ENCODE results near the gene FMOD.

Gene FMOD

DNA sequence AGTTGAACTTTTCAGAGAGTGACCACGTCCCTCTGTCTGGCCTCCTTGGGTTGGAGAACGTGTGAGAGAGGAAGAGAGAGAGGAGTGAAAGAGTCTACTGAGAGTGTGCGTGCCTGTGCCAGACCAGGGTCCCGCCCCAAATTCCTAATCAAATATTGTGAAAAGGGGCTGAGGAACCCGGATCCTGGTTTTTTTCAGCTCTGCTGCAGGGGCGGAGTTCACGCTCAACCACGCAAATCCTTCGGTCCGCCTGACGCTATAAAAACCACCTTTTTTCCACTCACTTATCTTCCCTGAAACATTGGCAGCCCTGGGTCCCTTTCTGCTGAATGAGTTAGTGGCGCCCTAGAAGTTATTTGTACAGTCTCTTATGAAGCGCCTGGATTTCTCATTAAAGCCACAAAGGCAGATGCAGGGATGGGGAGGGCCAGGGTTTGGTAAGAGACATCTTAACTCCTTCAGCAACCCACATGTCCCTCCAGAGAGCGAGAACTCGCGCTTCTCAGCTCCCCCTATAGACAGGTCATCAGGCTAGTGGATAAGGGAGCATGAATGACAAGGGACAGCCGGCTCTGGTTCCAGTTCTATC, at the start of gene FMOD:
TSS of gene FMOD (minus strand) at position 86 of the 589 bp plus-strand sequence. CDS start 2,852 bp downstream, outside the sequence.
- Mint-ChIP-seq H3K27me3 (peaks cover 52% of the 10 kb centered on the region), H3K27ac (no peak within 1 kb of the TSS), H3K4me1 (peaks cover 28% of the 10 kb centered on the region), H3K4me3 (peak within 1 kb of the TSS in 1 of 2 donors; percentile 69), H3K9me3 (no peaks in the 10 kb centered on the region)
- DNase-seq: no peak
- no peak for ATAC-seq

DNA sequence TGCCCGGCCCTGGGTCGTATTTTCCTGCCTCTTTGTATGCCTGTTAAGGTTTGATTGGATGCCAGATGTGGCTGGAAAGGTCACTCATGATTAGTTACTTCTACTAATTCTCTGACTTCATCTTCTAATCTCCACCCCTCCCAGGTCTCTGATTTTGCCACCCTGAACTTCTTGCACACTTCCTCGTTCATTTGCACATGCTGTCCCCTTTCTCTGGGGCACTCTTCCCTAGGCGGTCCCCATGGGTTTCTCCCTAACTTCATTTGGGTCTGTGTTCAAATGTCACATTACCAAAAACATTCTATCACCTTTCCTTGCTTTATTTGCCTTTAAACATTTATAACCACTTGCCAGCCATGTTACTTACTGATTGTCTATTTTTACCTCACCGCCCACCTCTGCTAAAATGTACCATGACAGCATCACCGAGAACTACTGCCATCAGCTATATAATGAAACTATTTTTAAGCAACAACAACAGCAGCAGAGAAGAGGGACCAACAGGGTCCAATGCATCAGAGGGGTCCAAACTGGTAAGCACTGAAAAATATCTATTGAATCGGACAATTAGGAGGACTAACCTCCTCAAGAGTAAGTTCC, 45.8 kb upstream of the FMOD start:
- Mint-ChIP-seq H3K4me1 (no peaks in the 10 kb centered on the region), H3K4me3 (no peak overlapping the region), H3K9me3 (no peaks in the 10 kb centered on the region), H3K27ac (no peak overlapping the region), H3K27me3 (peaks cover 53% of the 10 kb centered on the region)
- ATAC-seq: no peak
- no peak for DNase-seq

DNA sequence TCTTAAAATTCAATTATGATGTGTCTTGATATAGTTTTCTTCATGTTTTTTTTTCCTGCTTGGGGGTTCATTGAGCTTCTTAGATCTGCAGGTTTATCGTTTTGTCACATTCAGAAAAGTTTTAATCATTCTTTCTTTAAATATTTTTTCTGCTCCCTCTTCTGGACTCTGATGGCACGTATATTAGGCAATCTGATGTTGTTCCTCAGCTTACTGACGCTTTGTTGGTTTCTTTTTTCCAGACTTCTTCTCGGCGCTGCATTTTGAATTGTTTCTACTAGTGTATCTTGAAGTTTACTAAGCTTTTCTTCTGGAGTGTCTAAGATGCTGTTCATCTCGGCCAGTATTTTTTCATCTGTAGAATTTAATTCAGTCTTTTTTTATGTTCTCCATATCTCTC, 44.8 kb upstream of the FMOD start:
- Mint-ChIP-seq H3K27ac (no peak overlapping the region), H3K4me1 (no peaks in the 10 kb centered on the region), H3K27me3 (peaks cover 45% of the 10 kb centered on the region), H3K9me3 (no peaks in the 10 kb centered on the region), H3K4me3 (no peak overlapping the region)
- ATAC-seq (no peak), DNase-seq (no peak)

DNA sequence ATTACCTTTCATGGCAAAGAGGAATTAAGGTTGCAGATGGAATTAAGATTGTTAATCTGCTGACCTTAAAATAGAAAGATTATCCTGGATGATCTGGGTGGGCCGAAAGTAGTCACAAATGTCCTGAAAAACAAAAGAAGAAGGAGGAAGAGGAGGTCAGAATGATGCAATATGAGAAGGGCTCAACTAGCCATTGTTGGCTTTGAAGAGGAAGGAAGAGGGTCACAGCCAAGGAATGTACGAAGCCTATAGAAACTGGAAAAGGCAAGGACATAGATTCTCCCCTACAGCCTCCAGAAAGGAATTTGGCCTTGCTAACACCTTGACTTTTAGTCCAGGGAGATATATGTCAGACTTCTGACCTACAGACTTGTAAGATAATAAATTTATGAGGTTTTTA, 39.4 kb upstream of the FMOD start:
- Mint-ChIP-seq H3K9me3 (no peaks in the 10 kb centered on the region), H3K4me1 (no peaks in the 10 kb centered on the region), H3K4me3 (no peak overlapping the region), H3K27me3 (peaks cover 33% of the 10 kb centered on the region), H3K27ac (no peak overlapping the region)
- DNase-seq (no peak), ATAC-seq (no peak)

DNA sequence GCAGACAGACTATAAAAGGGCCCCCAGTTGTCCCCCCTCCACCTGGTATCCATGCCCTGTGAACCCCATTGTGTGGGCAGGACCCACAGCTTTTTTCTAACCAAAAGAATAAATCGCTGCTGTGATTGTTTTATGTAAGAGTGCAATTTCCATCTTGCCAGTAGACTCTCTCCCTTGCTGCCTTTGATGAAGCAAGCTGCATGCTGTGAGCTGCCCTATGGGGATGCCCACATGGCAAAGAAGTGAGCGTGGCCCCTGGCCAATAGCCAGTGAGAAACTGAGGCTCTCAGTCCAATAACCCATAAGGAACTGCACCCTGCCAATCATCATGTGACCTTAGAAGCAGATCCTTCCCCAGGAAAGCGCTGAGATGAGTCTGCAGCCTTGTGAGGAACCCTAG, 37.8 kb upstream of the FMOD start:
- no peaks in the 10 kb centered on the region for H3K4me1 Mint-ChIP-seq
- ATAC-seq: no peak
- H3K27me3 Mint-ChIP-seq: peaks cover 37% of the 10 kb centered on the region
- no peaks in the 10 kb centered on the region for H3K9me3 Mint-ChIP-seq
- H3K27ac Mint-ChIP-seq: no peak overlapping the region
- H3K4me3 Mint-ChIP-seq: no peak overlapping the region
- no peak for DNase-seq

DNA sequence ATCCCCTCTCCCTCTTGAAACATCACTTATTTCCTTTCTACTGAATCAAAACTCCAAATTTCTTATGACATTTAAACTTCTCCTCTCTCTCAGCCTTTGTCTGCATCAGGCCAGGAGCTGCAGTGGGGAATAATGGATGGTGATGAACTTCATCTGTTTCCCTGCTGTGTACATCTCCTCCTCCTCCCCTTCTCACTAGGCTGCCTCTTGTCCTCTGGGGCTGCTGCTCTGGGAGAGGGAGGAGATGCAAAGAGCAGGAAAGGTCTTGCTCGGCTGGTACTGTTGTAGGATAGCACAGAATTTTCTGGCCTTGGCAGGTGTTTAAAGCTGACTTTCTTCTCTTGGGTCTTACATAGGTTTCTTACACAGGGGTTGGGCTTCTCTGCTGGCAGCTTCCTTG, 31.1 kb upstream of the FMOD start:
- no peak overlapping the region for H3K4me3 Mint-ChIP-seq
- H3K4me1 Mint-ChIP-seq: peaks cover 11% of the 10 kb centered on the region
- peaks cover 27% of the 10 kb centered on the region for H3K27me3 Mint-ChIP-seq
- DNase-seq (no peak), ATAC-seq (no peak)
- H3K27ac Mint-ChIP-seq: no peak overlapping the region
- H3K9me3 Mint-ChIP-seq: no peaks in the 10 kb centered on the region

DNA sequence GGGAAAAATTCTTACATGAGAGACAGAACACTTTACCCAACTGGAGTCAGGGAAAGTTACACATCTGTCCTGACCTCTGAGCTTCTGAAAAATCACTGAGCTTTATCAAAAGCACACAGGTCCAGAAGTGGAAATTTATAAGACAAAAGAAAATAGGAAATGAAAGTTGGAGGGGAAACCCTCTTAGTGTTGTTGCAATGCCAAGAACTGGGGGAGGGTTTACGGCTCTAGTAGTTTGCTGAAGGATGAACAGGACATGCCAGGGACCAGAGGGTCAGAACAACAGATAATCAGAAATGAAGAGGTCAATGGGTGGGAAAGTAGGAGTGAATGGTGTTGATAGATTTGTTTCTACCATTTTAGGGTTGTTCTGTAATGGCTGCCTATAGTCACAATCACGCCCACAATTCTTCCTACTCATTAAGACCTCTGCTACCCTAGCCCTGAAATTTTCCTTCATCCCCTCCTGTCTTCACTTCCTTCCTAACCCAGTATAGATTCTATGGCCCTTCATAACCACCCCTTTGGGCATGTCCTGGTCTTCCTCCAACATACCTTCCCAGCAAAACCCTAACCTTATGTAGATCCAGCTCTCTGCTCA, 30.3 kb upstream of the FMOD start:
- Mint-ChIP-seq H3K27ac (peak overlapping the region; percentile 32 to 75), H3K9me3 (no peaks in the 10 kb centered on the region)
- ATAC-seq: no peak

DNA sequence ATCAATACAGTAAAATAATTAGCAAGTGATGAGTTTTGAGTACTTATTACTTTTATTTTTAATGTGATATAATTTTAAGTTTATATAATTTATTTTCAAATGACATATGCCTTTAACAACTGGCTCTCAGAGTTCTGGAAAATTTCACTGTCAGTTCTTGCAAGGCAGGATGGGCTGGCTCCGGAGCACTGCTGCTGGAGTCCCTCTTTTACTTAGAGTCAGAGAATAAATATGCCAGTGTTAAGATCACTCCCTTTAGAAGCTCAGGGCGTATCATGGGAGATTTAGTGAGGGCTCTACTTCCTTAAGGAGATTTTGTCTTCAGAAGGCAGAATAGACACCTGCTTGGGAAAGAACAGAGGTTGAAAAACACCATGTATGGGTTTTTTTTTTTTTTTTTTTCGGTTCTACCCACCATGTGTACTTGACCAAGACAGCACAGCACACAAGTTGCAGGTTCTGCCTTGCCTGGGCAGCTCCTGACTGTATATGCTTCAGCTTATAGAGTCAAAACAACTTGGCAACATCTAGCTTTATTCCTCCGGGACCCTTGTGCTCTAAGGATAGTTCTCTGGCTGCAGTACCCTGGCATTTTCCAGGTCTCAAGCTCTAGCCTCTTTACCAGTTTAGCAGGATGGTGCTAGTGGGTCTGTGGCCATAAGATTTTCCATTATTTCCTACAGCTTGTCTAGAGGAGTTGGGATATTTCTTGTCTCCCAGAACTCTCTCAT, 29.7 kb upstream of the FMOD start:
- ATAC-seq (no peak), DNase-seq (no peak)
- Mint-ChIP-seq H3K27ac (peak overlapping the region in 1 of 2 donors; percentile 75), H3K9me3 (no peaks in the 10 kb centered on the region), H3K4me3 (no peak overlapping the region), H3K4me1 (peaks cover 11% of the 10 kb centered on the region), H3K27me3 (peaks cover 27% of the 10 kb centered on the region)

More for the DNA sequence above, 30.3 kb upstream of the FMOD start:
- H3K4me1 Mint-ChIP-seq: peaks cover 11% of the 10 kb centered on the region
- peaks cover 27% of the 10 kb centered on the region for H3K27me3 Mint-ChIP-seq
- no peak overlapping the region for H3K4me3 Mint-ChIP-seq
- DNase-seq: no peak

DNA sequence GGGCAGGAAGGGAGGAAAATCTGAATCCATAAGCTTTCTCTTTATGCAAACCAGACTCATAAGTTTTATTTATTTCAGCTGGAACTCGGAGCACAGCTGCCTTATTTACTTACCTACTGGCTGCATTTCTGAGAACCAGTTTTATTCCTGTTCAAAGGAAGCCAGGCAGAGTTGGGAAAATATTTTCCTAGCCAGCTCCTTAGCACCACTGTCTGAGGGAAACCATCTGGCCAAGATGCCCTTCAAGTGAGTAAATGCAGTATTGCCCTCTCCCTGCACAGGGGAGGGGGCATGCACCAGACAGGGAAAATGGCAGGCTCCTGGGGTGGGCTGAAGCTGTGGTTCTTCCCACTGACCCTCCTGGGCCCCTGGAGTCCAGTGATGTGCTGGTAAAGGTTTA, 28.9 kb upstream of the FMOD start:
- Mint-ChIP-seq H3K4me1 (peaks cover 11% of the 10 kb centered on the region), H3K27me3 (peaks cover 27% of the 10 kb centered on the region), H3K27ac (no peak overlapping the region), H3K4me3 (no peak overlapping the region), H3K9me3 (no peaks in the 10 kb centered on the region)
- no peak for ATAC-seq
- no peak for DNase-seq

DNA sequence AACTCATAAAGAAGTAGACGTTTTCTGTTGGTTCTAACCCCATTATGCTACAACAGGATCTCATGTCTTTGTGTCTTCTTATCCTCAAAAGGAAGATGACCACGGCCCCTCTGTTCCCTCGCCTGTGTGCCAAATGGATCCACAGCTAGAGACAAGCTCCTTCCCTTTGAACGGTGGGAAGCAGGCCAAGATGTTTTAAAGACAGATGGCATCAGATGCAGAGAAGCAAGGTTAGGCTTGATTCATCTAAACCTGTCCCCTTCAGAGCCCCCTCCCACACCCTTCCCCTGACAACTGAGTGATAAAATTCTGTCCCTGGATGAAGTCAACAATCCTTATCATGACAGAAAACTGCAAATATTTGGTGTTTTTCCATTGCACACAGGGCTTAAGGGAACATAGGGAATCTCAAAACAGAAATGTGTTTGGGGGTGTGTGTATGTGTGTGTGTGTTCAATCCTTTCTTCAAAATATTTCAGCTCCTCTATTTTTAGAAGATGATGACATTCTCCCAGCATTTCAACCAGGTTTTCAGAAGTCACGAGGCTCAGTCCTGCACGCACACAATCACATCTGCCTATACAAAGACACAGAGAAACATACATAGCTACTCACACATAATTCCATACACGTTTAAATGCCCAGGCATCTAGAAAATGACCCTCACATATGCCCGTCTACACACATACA, 27.8 kb upstream of the FMOD start:
- DNase-seq (no peak), ATAC-seq (no peak)
- H3K4me1 Mint-ChIP-seq: peaks cover 11% of the 10 kb centered on the region
- peaks cover 17% of the 10 kb centered on the region for H3K27me3 Mint-ChIP-seq
- no peak overlapping the region for H3K4me3 Mint-ChIP-seq
- H3K27ac Mint-ChIP-seq: no peak overlapping the region
- no peaks in the 10 kb centered on the region for H3K9me3 Mint-ChIP-seq

DNA sequence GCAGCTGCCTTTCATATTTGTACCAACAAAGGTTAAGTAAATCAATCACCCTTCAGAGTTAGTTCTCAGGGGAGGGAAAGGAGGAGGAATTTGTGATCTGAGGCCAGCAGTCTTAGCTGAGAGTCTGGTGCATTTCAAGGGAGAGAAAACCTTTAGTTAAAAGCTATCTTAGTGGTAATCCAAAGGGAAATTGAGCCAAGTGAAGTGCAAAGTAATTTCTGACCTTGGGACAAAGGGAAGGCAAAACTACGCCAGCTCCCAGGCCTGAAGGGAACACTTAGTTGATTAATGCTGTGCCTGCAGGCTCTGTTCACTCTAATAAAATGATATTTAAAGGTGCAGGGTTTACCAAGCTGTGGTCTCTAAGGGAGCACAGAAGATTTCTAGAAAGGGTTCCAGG, 23.1 kb upstream of the FMOD start:
- Mint-ChIP-seq H3K4me1 (no peaks in the 10 kb centered on the region), H3K27ac (no peak overlapping the region), H3K9me3 (no peaks in the 10 kb centered on the region), H3K27me3 (no peaks in the 10 kb centered on the region), H3K4me3 (no peak overlapping the region)
- ATAC-seq: no peak
- no peak for DNase-seq

DNA sequence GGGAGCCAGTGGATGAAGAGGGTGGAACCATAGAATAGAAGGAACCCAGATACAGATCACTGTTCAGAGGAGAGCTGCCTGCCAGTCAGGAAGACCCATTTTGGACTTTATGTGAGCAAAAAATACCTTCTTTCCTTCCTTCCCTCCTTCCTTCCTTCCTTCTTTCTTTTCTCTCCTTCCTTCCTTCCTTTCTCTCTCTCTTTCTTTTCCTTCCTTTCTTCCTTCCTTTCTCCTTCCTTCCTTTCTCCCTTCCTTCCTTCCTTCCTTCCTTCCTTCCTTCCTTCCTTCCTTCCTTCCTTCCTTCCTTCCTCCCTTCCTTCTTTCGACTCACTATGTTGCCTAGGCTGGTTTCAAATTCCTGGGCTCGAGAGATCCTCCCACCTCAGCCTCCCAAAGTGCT, 22.1 kb upstream of the FMOD start:
- Mint-ChIP-seq H3K27me3 (no peaks in the 10 kb centered on the region), H3K27ac (no peak overlapping the region), H3K9me3 (no peaks in the 10 kb centered on the region), H3K4me3 (no peak overlapping the region), H3K4me1 (no peaks in the 10 kb centered on the region)
- no peak for ATAC-seq
- DNase-seq: no peak

DNA sequence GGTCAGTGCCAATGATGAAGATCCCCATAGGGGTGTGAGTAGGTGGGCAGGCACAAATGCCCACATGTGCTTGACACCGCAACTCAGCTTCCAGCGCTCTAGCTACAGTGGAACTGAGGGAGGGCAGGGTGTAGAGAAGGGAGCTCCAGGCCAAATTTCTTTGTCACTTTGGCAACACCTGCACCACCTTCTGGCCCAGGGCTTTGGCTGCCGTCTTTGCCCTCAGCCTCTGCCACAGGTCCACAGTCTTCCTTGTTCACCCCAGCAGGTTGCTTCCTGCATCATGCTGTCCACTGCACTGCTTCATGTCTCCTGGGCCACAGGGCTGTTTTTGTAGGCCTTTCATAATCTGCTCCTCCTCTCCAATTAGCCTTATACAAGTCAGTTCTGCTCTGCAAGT, 20.4 kb upstream of the FMOD start:
- H3K4me1 Mint-ChIP-seq: no peaks in the 10 kb centered on the region
- DNase-seq (no peak), ATAC-seq (no peak)
- peak overlapping the region in 1 of 2 donors; percentile 70 for H3K27ac Mint-ChIP-seq
- no peaks in the 10 kb centered on the region for H3K27me3 Mint-ChIP-seq
- no peaks in the 10 kb centered on the region for H3K9me3 Mint-ChIP-seq
- H3K4me3 Mint-ChIP-seq: no peak overlapping the region

DNA sequence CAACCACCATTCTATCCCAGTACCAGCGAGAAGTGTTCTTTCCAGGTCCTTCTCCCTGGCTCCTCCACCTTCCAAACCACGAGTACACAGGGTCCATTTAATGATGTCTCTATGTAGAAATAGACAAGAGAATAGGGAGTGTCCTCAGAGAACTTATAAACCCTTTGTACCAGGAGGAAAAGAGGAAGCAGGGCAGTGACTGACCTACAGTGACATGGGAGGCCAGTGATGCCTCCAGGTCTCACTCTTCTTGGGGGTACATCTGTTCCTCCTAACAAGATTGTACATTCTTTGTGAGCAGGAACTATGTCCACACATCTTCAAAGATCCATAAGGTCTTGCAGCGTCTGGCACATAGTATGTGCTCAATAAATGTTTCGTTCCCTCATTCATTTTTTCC, 18.7 kb upstream of the FMOD start:
- Mint-ChIP-seq H3K27ac (peak overlapping the region in 1 of 2 donors; percentile 88), H3K27me3 (peaks cover 9% of the 10 kb centered on the region)
- no peak for DNase-seq

DNA sequence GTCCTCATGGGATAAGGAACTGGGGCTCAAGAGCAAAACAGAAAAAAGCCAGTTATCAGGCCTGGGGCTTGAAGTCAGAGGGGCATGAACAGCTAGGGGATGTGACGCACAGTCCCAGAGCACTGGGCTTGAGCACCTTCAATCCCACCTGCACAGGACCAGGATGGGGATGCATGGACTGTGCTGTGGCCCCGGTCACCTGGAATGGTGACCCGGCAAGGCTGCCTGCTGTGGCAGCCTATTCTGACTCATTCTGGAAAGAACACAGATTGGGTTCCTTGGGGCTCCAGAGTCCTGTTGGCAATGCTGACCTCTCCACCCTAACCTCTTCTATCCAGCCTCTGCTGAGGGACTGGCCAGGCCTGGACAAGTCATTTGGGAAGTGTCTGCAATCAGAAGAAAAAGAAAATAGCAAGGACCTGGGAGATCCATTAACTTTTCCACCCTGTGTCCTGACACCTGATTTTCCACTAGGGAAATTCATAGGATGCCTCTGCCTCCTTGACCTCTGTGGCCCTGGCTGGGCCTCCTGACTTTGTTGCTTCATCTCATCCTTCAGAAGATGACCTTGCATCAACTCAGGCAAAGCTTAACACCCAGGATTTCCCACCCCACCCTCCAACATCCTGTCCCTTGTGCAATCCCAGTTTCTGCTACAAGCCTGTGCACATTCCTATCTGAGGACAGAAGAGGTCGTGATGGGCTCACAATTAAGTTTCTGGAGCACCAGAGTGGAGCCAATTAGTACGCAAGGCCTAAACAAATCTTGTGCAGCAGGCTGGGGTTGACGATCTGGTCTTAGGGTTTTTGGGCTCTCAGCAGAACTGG, 17.9 kb upstream of the FMOD start:
- no peak overlapping the region for H3K4me3 Mint-ChIP-seq
- H3K27me3 Mint-ChIP-seq: peaks cover 16% of the 10 kb centered on the region
- no peak for ATAC-seq
- H3K9me3 Mint-ChIP-seq: no peaks in the 10 kb centered on the region
- H3K4me1 Mint-ChIP-seq: no peaks in the 10 kb centered on the region
- DNase-seq: no peak
- H3K27ac Mint-ChIP-seq: no peak overlapping the region

More for the DNA sequence above, 18.7 kb upstream of the FMOD start:
- no peaks in the 10 kb centered on the region for H3K4me1 Mint-ChIP-seq
- no peak for ATAC-seq
- no peaks in the 10 kb centered on the region for H3K9me3 Mint-ChIP-seq
- H3K4me3 Mint-ChIP-seq: no peak overlapping the region

Measured in stimulated activated naive CD8-positive, alpha-beta T cell treated with anti-CD3 and anti-CD28 coated beads, Interleukin-15, amount 100 ng/mL, for 72 hours (primary cell).